ENCODE results near the gene NOL4L.

The NOL4L gene

GRCh38 chr20:32458061-32458836 is 126.9 kb downstream of the NOL4L start:
- peak overlapping the region; percentile 41 for H3K9ac ChIP-seq (ENCODE audit: low read depth, low read length)
- peak overlapping the region; percentile 43 for H3K4me3 ChIP-seq (ENCODE audit: low read depth, low read length)
- H3K27me3 ChIP-seq (ENCODE audit: control insufficient read depth, insufficient read depth, low read length) = no peaks in the 10 kb centered on the region
- H3K9me3 ChIP-seq (ENCODE audit: control insufficient read depth, insufficient read depth, low read length) = no peaks in the 10 kb centered on the region
- peaks cover 3% of the 10 kb centered on the region for H3K4me1 ChIP-seq (ENCODE audit: control insufficient read depth, insufficient read depth, low read length)
- peaks cover 8% of the 10 kb centered on the region for H3K36me3 ChIP-seq (ENCODE audit: control insufficient read depth, insufficient read depth, low read length)

- peak overlapping the region; percentile 52 for H3K4me3 ChIP-seq (ENCODE audit: low read depth, low read length)
- H3K27me3 ChIP-seq (ENCODE audit: control insufficient read depth, insufficient read depth, low read length) = no peaks in the 10 kb centered on the region
- no peaks in the 10 kb centered on the region for H3K9me3 ChIP-seq (ENCODE audit: control insufficient read depth, insufficient read depth, low read length)
- H3K36me3 ChIP-seq (ENCODE audit: control insufficient read depth, insufficient read depth, low read length) = peaks cover 12% of the 10 kb centered on the region
- H3K4me1 ChIP-seq (ENCODE audit: control insufficient read depth, insufficient read depth, low read length) = peaks cover 3% of the 10 kb centered on the region
- H3K9ac ChIP-seq (ENCODE audit: low read depth, low read length) = peak overlapping the region; percentile 41
Observed at GRCh38 chr20:32457479-32457986, 127.6 kb downstream of the NOL4L start.

GRCh38 chr20:32456869-32457478 is 128.2 kb downstream of the NOL4L start:
- H3K4me3 ChIP-seq (ENCODE audit: low read depth, low read length) = peak overlapping the region; percentile 52
- no peaks in the 10 kb centered on the region for H3K27me3 ChIP-seq (ENCODE audit: control insufficient read depth, insufficient read depth, low read length)
- H3K4me1 ChIP-seq (ENCODE audit: control insufficient read depth, insufficient read depth, low read length) = peaks cover 3% of the 10 kb centered on the region
- H3K9me3 ChIP-seq (ENCODE audit: control insufficient read depth, insufficient read depth, low read length) = no peaks in the 10 kb centered on the region
- peaks cover 17% of the 10 kb centered on the region for H3K36me3 ChIP-seq (ENCODE audit: control insufficient read depth, insufficient read depth, low read length)
- H3K9ac ChIP-seq (ENCODE audit: low read depth, low read length) = peak overlapping the region; percentile 70

GRCh38 chr20:32455901-32456701 is 129.0 kb downstream of the NOL4L start:
- H3K36me3 ChIP-seq (ENCODE audit: control insufficient read depth, insufficient read depth, low read length) = peaks cover 24% of the 10 kb centered on the region
- peaks cover 3% of the 10 kb centered on the region for H3K4me1 ChIP-seq (ENCODE audit: control insufficient read depth, insufficient read depth, low read length)
- H3K27me3 ChIP-seq (ENCODE audit: control insufficient read depth, insufficient read depth, low read length) = no peaks in the 10 kb centered on the region
- H3K9me3 ChIP-seq (ENCODE audit: control insufficient read depth, insufficient read depth, low read length) = no peaks in the 10 kb centered on the region
- no peak overlapping the region for H3K9ac ChIP-seq (ENCODE audit: low read depth, low read length)
- no peak overlapping the region for H3K4me3 ChIP-seq (ENCODE audit: low read depth, low read length)

GRCh38 chr20:32455171-32455900 is 129.8 kb downstream of the NOL4L start:
- Histone ChIP-seq H3K9me3 (ENCODE audit: control insufficient read depth, insufficient read depth, low read length) (no peaks in the 10 kb centered on the region), H3K4me1 (ENCODE audit: control insufficient read depth, insufficient read depth, low read length) (peaks cover 3% of the 10 kb centered on the region), H3K27me3 (ENCODE audit: control insufficient read depth, insufficient read depth, low read length) (no peaks in the 10 kb centered on the region), H3K4me3 (ENCODE audit: low read depth, low read length) (no peak overlapping the region), H3K36me3 (ENCODE audit: control insufficient read depth, insufficient read depth, low read length) (peaks cover 25% of the 10 kb centered on the region), H3K9ac (ENCODE audit: low read depth, low read length) (no peak overlapping the region)

GRCh38 chr20:32454164-32455145 is 130.7 kb downstream of the NOL4L start:
- no peaks in the 10 kb centered on the region for H3K27me3 ChIP-seq (ENCODE audit: control insufficient read depth, insufficient read depth, low read length)
- H3K4me3 ChIP-seq (ENCODE audit: low read depth, low read length) = no peak overlapping the region
- H3K9me3 ChIP-seq (ENCODE audit: control insufficient read depth, insufficient read depth, low read length) = no peaks in the 10 kb centered on the region
- no peak overlapping the region for H3K9ac ChIP-seq (ENCODE audit: low read depth, low read length)
- peaks cover 3% of the 10 kb centered on the region for H3K4me1 ChIP-seq (ENCODE audit: control insufficient read depth, insufficient read depth, low read length)
- peaks cover 32% of the 10 kb centered on the region for H3K36me3 ChIP-seq (ENCODE audit: control insufficient read depth, insufficient read depth, low read length)

GRCh38 chr20:32453467-32454163 is 131.5 kb downstream of the NOL4L start:
- H3K4me3 ChIP-seq (ENCODE audit: low read depth, low read length) = no peak overlapping the region
- H3K27me3 ChIP-seq (ENCODE audit: control insufficient read depth, insufficient read depth, low read length) = no peaks in the 10 kb centered on the region
- no peak overlapping the region for H3K9ac ChIP-seq (ENCODE audit: low read depth, low read length)
- peaks cover 36% of the 10 kb centered on the region for H3K36me3 ChIP-seq (ENCODE audit: control insufficient read depth, insufficient read depth, low read length)
- no peaks in the 10 kb centered on the region for H3K9me3 ChIP-seq (ENCODE audit: control insufficient read depth, insufficient read depth, low read length)
- peaks cover 3% of the 10 kb centered on the region for H3K4me1 ChIP-seq (ENCODE audit: control insufficient read depth, insufficient read depth, low read length)

GRCh38 chr20:32452776-32453466 is 132.2 kb downstream of the NOL4L start:
- Histone ChIP-seq H3K9me3 (ENCODE audit: control insufficient read depth, insufficient read depth, low read length) (no peaks in the 10 kb centered on the region), H3K36me3 (ENCODE audit: control insufficient read depth, insufficient read depth, low read length) (peaks cover 42% of the 10 kb centered on the region), H3K4me3 (ENCODE audit: low read depth, low read length) (no peak overlapping the region), H3K4me1 (ENCODE audit: control insufficient read depth, insufficient read depth, low read length) (peaks cover 2% of the 10 kb centered on the region), H3K9ac (ENCODE audit: low read depth, low read length) (no peak overlapping the region), H3K27me3 (ENCODE audit: control insufficient read depth, insufficient read depth, low read length) (no peaks in the 10 kb centered on the region)

- Histone ChIP-seq H3K9me3 (ENCODE audit: control insufficient read depth, insufficient read depth, low read length) (no peaks in the 10 kb centered on the region), H3K36me3 (ENCODE audit: control insufficient read depth, insufficient read depth, low read length) (peaks cover 52% of the 10 kb centered on the region), H3K27me3 (ENCODE audit: control insufficient read depth, insufficient read depth, low read length) (no peaks in the 10 kb centered on the region), H3K9ac (ENCODE audit: low read depth, low read length) (no peak overlapping the region), H3K4me1 (ENCODE audit: control insufficient read depth, insufficient read depth, low read length) (no peaks in the 10 kb centered on the region), H3K4me3 (ENCODE audit: low read depth, low read length) (no peak overlapping the region)
Observed at GRCh38 chr20:32451682-32452461, 133.3 kb downstream of the NOL4L start.

All from iPS-15b (cell line).